Tibial nerve (tissue), 4 donors: ENCODE results near the gene TFG.

ENCODE experiments used
- CTCF ChIP-seq, 5 experiments: fragments of 200-600 bp in 3 of 5; fragments of 450-650 bp in 2 of 5; sonication (generic) in 3 of 5; IDR thresholded peaks; one replicate each; pipeline ENCODE4 v1.5.1; 2016 to 2019; ENCODE audit warnings: antibody characterized with exemption in 5 of 5, mild to moderate bottlenecking in 3 of 5, moderate library complexity in 2 of 5
- EP300 ChIP-seq, 2 donors: sonication (generic); formaldehyde crosslinking; IDR thresholded peaks; one replicate each; pipeline ENCODE4 v1.6.1; 2017; ENCODE audit warnings: antibody characterized with exemption in 2 of 2, mild to moderate bottlenecking in 1 of 2

- TF ChIP-seq EP300 (IDR thresholded peaks at IDR 0.05) (no peak), CTCF (IDR thresholded peaks at IDR 0.05) (no peak)
Observed at GRCh38 chr3:100693225-100693624, 16.1 kb upstream of the TFG start.
